Adipocyte (in vitro differentiated cells): ENCODE results near the gene UNC13A.

ENCODE experiments used
- DNase-seq: peaks from one replicate; pipeline ENCODE4 v3.0.0-alpha.2; 2015; ENCODE audit warnings: low read depth
- H3K27me3 ChIP-seq: replicated peaks from 2 replicates; pipeline ENCODE4 v1.7.0; 2013; ENCODE audit warnings: mild to moderate bottlenecking, low read length, moderate library complexity; ENCODE audit not compliant: control insufficient read depth, insufficient read depth
- H3K36me3 ChIP-seq: 2 replicates; pipeline ENCODE4 v1.7.0; 2013; ENCODE audit warnings: low read length, mild to moderate bottlenecking, moderate library complexity; ENCODE audit not compliant: control insufficient read depth, insufficient read depth, severe bottlenecking
- H3K4me1 ChIP-seq: 2 replicates; pipeline ENCODE4 v1.7.0; 2013; ENCODE audit warnings: mild to moderate bottlenecking, low read length, moderate library complexity; ENCODE audit not compliant: control insufficient read depth, insufficient read depth
- H3K4me3 ChIP-seq: 2 replicates; pipeline ENCODE4 v1.7.0; 2013; ENCODE audit warnings: mild to moderate bottlenecking, low read length, moderate library complexity
- H3K9ac ChIP-seq: 2 replicates; pipeline ENCODE4 v1.7.0; 2013; ENCODE audit warnings: mild to moderate bottlenecking, low read length, moderate library complexity
- H3K9me3 ChIP-seq: 2 replicates; pipeline ENCODE4 v1.7.0; 2013; ENCODE audit warnings: mild to moderate bottlenecking, low read length, moderate library complexity; ENCODE audit not compliant: control insufficient read depth

UNC13A gene

DNA sequence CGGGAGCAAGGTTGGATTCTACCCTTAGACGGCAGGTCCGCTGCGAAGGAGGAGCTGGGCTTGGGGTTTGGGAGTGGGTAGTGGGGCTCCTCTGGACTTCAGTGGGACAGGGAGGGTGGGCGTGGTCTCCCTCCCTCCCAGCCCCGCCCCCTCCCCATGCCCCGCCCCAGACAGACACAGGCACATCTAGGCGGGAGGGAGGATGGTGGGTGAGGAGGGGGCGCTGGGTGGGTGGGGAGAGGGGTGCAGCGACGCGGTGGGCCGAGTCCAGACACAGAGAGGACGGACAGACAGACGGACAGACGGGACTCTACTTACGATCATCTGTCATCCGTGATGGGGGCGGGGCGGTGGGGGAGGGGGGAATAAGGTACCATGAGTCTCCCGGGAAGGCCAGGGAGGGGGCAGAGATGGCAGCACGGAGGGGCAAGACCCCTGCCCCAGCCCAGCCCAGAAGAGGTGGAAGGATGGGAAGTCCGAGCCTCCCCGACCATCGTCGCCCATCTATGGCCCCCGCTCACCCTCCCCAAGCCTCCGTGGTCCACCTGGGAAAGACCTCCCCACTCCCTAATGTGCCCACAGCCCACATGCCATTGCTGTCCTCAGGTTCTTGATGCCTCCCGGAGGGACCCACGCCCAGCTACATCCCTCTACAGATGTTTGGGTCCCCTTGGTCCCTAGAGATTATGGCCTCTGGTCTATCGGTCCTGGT is 64.8 kb downstream of the UNC13A start:
- Histone ChIP-seq H3K9ac (no peak overlapping the region), H3K4me1 (no peaks in the 10 kb centered on the region), H3K36me3 (no peaks in the 10 kb centered on the region), H3K27me3 (peaks cover 25% of the 10 kb centered on the region), H3K4me3 (no peak overlapping the region), H3K9me3 (peaks cover 14% of the 10 kb centered on the region)
- DNase-seq: no peak

DNA sequence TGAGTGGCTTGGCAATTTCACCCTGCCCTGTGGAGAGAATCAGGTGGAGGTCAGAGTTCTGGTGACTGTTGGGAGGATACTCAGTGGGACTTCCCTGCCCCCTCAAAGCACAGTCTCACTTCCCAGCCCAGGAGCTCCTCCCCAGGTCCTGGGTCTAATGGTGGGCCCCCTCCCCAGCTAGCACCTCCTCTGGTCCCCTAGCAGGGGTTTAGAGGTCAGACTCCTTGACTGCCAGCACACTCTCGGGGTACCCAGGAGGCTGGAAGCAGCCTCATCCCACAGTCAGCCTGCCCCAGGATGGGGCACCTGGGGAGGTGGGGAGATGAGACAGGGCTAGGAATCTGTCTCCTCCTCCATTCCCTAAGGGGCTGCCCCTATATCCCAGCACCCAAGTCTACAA is 67.5 kb downstream of the UNC13A start:
- DNase-seq: no peak
- no peak overlapping the region for H3K9ac ChIP-seq
- no peaks in the 10 kb centered on the region for H3K4me1 ChIP-seq
- no peak overlapping the region for H3K4me3 ChIP-seq
- peaks cover 14% of the 10 kb centered on the region for H3K9me3 ChIP-seq
- H3K36me3 ChIP-seq: no peaks in the 10 kb centered on the region
- H3K27me3 ChIP-seq: peaks cover 37% of the 10 kb centered on the region

DNA sequence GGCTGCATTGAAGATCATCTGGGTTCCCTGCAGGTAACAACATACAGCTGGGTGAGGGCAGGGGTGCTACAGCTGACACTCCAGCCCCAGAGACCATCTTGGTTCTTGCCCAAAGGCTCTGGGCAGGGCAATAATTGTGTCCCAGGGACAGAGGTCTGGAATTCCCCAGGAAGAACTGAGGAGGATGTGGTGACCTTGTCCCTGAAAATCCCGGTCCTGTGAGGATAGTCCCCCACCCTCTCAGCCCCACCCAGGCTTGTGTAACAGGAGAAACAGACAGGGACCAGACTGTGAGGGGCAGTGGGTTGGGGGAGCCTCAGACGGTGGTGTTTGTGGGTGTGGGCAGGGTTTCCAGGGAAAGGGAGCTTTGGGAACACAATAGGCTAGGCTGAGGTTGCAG is 69.2 kb downstream of the UNC13A start:
- Histone ChIP-seq H3K4me3 (no peak overlapping the region), H3K27me3 (peaks cover 46% of the 10 kb centered on the region), H3K4me1 (no peaks in the 10 kb centered on the region), H3K36me3 (no peaks in the 10 kb centered on the region), H3K9ac (no peak overlapping the region), H3K9me3 (peaks cover 14% of the 10 kb centered on the region)
- no peak for DNase-seq

DNA sequence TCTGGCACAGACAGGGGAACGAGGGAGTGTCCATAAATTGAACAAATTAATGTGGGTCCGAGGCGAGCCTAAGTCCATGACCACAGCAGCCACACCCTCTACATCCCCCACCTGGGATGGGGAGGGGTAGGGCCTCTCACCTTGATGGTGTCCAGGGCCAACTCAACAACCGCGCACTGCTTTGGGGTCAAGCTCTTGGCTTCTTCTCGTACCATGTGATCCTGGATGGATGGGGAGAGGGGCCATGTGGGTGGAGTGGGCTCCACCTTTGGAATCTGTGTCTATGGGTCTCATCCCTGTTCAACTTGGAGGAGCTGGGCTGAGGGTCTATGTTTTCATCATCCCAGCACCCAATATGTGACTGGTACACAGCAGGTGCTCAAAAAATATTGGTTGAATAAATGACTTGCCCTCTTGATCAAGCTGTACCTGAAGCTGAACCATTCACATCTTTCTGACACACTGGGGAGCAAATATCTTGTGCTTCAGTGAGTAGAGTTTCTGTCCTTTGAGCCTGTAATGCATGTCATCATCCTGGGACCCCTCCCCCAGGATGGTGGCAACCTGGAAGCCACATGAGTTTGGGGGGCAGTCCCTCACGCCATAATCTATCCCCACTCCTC is 69.8 kb downstream of the UNC13A start:
- H3K27me3 ChIP-seq: peaks cover 46% of the 10 kb centered on the region
- no peaks in the 10 kb centered on the region for H3K4me1 ChIP-seq
- H3K4me3 ChIP-seq: no peak overlapping the region
- no peak overlapping the region for H3K9ac ChIP-seq
- no peak for DNase-seq
- H3K9me3 ChIP-seq: peaks cover 14% of the 10 kb centered on the region
- no peaks in the 10 kb centered on the region for H3K36me3 ChIP-seq

DNA sequence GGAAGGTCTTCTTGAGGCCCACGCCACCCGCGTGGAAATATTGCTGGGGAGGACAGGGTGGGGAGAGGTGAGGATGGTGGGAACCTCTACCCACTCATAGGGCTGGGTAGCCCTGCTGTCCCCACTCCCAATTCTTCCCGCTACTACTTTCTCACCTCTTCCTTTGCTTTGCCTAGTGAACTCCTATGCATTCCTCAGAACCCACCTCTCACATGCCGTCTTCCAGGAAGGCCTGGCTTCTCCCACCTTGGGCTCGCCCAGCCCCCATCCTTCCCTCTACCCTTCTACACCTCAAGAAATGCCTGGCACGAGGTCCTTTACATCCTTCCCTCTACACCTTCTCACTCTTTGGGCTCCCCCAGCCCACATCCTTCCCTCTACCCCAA is 70.4 kb downstream of the UNC13A start:
- Histone ChIP-seq H3K4me1 (no peaks in the 10 kb centered on the region), H3K27me3 (peaks cover 46% of the 10 kb centered on the region), H3K9ac (no peak overlapping the region), H3K4me3 (no peak overlapping the region), H3K9me3 (peaks cover 14% of the 10 kb centered on the region), H3K36me3 (no peaks in the 10 kb centered on the region)
- DNase-seq: no peak

DNA sequence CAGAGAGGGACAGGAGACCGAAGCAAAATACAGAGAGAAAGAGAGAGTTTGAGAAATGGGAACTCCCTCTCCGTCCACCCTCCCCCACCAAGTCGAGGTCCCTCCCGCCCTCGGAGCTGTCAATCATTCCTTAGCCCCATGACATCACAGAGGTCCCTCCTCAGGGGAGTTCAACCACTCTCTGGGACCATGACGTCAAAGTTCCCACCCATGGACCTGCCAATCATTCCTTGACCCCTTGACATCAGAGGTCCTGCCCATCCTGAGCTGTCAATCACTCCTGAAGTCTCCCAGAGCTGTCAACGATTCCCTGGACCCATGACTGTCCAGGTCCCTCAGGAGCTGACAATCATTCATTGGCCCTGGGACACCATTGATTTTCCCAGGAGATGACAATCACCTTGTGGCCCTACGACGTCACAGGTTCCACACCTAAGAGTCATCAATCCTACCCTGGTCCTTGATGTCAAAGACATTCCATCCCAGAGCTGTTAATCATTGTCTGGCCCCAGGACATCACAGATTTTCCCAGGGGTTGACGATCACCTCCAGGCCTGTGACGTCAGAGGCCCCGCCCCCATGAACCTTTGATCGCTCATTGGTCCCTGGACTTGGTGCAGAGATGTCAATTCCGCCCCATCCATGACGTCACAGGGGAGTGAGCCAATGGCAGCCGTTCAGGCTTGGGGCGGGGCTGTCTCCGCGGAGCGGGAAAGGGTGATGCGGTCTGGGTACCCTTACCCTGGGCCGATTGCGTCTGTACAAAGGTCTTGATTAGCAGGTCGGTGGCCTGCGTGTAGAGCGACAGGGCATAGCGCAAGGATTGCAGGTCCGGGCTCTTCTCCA is 71.0 kb downstream of the UNC13A start:
- H3K9me3 ChIP-seq: peaks cover 12% of the 10 kb centered on the region
- H3K36me3 ChIP-seq: no peaks in the 10 kb centered on the region
- H3K27me3 ChIP-seq: peaks cover 46% of the 10 kb centered on the region
- H3K9ac ChIP-seq: no peak overlapping the region
- H3K4me3 ChIP-seq: no peak overlapping the region
- no peaks in the 10 kb centered on the region for H3K4me1 ChIP-seq
- DNase-seq: no peak

DNA sequence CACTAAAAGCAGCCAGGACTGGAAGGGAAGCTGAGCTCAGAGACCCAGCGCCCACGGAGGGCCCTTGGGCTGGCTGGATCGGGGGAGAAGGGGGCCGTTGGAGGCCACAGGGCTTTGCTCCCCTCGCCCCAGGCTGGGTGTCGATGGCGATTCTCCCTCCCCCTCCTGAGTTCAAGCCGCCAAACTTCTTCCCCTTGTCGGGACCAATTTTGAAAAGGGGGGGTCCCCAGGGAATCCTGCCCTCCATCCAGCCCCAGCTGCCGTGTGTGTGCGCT is 71.5 kb downstream of the UNC13A start:
- Histone ChIP-seq H3K9me3 (peaks cover 6% of the 10 kb centered on the region), H3K4me3 (no peak overlapping the region), H3K27me3 (peaks cover 45% of the 10 kb centered on the region), H3K9ac (no peak overlapping the region), H3K4me1 (no peaks in the 10 kb centered on the region), H3K36me3 (no peaks in the 10 kb centered on the region)
- DNase-seq: no peak

DNA sequence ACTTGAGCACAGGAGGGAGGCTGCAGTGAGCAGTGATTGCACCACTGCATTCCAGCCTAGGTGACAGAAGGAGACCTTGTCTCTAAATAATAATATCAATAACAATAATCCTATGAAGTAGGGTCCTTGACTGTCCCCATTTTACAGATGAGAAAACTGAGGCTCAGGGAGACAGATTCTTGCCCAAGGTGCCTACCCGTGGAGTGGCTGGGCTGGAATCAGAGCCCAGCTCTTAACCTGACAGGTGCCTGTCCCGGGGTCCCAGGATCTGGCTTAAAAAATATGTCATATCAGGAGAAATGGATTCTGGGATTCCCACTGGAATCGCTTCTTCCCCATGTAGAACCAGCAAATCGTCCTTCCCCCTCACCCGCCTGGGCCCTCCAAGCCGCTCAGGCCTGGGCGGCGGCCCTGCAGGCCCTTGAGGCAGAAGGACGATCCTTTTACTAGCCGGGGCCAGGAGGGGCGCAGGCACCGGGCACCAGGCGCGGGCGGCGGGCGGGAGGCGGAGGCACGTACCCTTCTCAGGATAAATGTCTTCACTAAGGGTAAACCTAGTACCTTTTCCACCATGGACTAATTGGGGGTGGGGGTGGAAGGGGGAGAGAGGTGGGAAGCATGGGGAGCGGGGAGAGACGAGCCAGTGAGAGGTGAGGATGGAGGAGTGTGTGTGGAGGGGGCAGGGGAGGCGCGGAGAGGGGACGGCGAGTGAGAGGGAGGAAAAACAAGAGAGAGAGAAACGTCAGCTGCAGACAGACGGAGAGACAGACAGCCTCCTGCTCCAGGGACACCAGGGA is 72.1 kb downstream of the UNC13A start:
- Histone ChIP-seq H3K9me3 (peaks cover 1% of the 10 kb centered on the region), H3K9ac (no peak overlapping the region), H3K4me1 (no peaks in the 10 kb centered on the region), H3K4me3 (no peak overlapping the region), H3K27me3 (peaks cover 39% of the 10 kb centered on the region), H3K36me3 (no peaks in the 10 kb centered on the region)
- no peak for DNase-seq

DNA sequence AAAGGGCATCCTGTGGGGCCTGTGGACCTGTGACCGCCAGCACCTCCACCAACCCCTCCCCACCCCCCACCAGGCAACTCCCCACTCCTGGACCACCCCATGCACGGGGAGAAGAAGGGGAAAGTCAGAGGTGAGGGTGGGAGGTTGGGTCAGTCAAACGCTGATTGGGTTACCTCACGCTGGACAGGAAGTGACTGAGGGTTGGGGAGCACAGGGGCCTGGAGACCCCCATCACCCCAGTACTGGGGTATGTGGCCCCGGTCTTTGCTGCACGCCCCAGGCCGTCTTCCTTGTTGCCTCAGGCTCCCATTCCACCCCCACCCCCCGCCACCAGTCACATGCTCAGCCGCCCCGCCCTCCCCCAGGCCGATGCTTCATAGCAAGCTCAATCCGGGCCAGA is 73.7 kb downstream of the UNC13A start:
- Histone ChIP-seq H3K9ac (no peak overlapping the region), H3K27me3 (peaks cover 33% of the 10 kb centered on the region), H3K4me1 (no peaks in the 10 kb centered on the region), H3K36me3 (no peaks in the 10 kb centered on the region), H3K4me3 (no peak overlapping the region), H3K9me3 (no peaks in the 10 kb centered on the region)
- DNase-seq: no peak

DNA sequence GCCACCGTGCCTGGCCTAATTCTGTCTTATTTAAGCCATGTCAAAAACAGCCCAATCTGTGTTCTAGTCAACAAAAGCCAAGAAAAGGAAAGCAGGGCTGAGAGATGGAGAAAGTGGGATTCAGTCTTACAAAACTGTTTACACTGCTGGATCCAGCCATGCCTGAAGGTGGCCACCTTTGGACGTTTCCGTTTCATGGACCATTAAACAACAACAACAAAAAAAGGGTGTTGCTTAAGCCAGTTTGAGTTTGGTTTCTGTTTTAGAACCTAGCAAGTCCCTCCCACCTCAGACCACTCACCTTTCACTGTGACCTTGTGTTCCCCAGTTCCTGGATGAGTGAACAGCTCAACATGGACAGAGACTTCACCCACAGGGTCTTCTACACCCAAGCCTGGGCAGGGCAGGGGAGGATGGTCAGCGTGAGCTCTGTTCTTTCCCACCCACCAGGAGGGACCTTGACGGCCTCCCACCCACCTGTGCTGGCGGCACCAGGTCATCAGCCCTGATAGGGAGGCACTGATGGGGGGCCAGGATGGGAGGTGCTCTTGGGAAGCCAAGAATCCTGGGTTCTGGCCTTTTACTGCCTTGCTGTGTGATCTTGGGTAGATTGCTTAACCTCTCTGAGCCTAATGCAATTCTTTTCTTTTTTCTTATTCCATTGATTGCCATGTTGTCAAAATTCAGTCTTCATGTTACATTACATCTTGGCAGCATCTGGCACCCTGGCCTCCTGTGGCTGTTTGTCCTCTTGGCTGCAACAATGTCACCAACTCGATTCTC is 76.5 kb downstream of the UNC13A start:
- Histone ChIP-seq H3K4me1 (no peaks in the 10 kb centered on the region), H3K9me3 (no peaks in the 10 kb centered on the region), H3K27me3 (peaks cover 14% of the 10 kb centered on the region), H3K9ac (no peak overlapping the region), H3K36me3 (no peaks in the 10 kb centered on the region), H3K4me3 (no peak overlapping the region)
- no peak for DNase-seq
